H1 (cell line): ENCODE measurements around the gene TP53I3. TPM values are rescaled to one million over a fixed set of nuclear protein-coding genes. Genes with fewer than 3 reads are reported as not detected.

ENCODE experiments used
- CHD7 ChIP-seq: fragments of 300-600 bp; sonication (generic); IDR thresholded peaks from 2 replicates; pipeline ENCODE4 v1.7.1; 2012; ENCODE audit warnings: low read length, moderate library complexity, mild to moderate bottlenecking, inconsistent platforms; ENCODE audit not compliant: insufficient replicate concordance
- JUN ChIP-seq: IDR thresholded peaks from 2 replicates; pipeline ENCODE4 v1.6.1; 2011; ENCODE audit warnings: low read depth, mild to moderate bottlenecking, improper control_type of control experiment, low read length
- polyA plus RNA-seq, 7 experiments: library from polyadenylated mRNA; depleted of rRNA in 3 of 7; stranded (reverse) in 5 of 7; unstranded in 2 of 7; fragments of >200 nt in 5 of 7; fragments of 200-250 nt in 2 of 7; gene quantifications; 1 replicate in 5 of 7; 2 replicates in 1 of 7; 4 replicates in 1 of 7; pipeline versions ENCODE4 v1.2.1 to v1.2.3, GENCODE V29; 2011 to 2013; ENCODE audit warnings: missing spikeins in 2 of 7, mixed read lengths in 2 of 7
- total RNA-seq: library from RNA; stranded (reverse); fragmentation: NEBNext Ultra II Directional; extraction: Animal tissue kit (Norgen Biotek cat#: 25700); gene quantifications from 2 replicates; pipeline ENCODE4 v1.2.1, GENCODE V29; 2021

TP53I3 gene
- total and polyA plus RNA-seq, 2 of the 8 experiments (the other 6 are each of a cell fraction or from before 2014, with no cell fraction given): 29.4 to 34.5 TPM

- TF ChIP-seq CHD7 (no peak), JUN (no peak)
- TF ChIP-seq, all 59 proteins: peak for 12
Measured at GRCh38 chr2:24123195-24123921, 38.7 kb upstream of the TP53I3 start, which contains the start of the genes FAM228B and PFN4 (continued).
